ENCODE results near the gene DDIT3.
"Not testable (repeated sequence)": the region's sequence is repeated elsewhere in the genome, so short reads cannot be mapped to it uniquely, and the experiment has no call there.

The DDIT3 gene

DNA sequence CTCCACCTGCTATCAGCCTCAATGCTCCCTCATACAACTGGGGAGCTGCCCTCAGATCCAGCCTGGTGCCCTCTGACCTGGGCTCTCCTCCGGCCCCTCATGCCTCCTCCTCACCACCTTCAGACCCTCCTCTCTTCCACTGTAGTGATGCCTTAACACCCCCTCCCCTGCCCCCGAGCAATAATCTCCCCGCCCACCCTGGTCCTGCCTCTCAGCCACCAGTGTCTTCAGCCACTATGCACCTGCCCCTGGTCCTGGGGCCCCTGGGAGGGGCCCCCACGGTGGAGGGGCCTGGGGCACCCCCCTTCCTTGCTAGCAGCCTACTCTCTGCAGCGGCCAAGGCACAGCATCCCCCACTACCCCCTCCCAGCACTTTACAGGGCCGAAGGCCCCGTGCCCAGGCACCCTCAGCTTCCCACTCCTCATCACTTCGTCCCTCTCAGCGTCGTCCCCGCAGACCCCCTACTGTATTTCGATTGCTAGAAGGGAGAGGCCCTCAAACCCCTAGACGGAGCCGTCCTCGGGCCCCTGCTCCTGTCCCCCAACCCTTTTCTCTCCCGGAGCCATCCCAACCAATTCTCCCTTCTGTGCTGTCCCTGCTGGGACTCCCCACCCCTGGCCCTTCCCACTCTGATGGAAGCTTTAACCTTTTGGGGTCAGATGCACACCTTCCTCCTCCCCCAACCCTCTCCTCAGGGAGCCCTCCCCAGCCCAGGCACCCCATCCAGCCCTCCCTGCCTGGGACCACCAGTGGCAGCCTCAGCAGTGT lies 5.5 kb upstream of the DDIT3 start:
- no peak for DNase-seq (ENCODE audit: low read depth in 2 of 2)

DNA sequence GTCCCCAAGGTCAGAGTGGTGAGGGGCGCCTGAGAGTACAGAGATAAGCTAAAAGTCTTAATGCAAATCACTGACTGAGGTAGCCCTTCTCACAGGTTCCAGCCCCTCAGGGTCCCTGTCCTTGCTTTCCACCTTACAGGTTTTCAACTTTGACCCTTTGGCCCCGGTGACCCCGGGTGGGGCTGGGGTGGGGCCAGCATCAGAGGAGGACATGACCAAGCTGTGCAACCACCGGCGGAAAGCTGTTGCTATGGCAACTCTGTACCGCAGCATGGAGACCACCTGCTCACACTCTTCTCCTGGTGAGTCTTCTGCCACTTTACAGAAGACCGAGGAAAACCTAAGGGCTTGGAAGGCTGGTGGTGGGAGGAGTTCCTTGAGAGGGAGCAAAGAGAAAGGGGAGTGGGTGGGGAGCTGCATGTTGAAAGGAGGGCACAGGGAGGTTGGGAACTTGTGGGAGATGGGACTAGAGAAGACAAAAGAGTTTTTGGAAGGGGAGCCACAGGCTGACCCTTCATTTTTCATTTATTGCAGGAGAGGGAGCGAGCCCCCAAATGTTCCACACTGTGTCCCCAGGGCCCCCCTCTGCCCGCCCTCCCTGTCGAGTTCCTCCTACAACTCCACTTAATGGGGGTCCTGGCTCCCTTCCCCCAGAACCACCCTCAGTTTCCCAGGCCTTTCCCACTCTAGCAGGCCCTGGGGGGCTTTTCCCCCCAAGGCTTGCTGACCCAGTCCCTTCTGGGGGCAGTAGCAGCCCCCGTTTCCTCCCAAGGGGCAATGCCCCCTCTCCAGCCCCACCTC lies 4.7 kb upstream of the DDIT3 start:
- DNase-seq (ENCODE audit: low read depth in 2 of 2): no peak

DNA sequence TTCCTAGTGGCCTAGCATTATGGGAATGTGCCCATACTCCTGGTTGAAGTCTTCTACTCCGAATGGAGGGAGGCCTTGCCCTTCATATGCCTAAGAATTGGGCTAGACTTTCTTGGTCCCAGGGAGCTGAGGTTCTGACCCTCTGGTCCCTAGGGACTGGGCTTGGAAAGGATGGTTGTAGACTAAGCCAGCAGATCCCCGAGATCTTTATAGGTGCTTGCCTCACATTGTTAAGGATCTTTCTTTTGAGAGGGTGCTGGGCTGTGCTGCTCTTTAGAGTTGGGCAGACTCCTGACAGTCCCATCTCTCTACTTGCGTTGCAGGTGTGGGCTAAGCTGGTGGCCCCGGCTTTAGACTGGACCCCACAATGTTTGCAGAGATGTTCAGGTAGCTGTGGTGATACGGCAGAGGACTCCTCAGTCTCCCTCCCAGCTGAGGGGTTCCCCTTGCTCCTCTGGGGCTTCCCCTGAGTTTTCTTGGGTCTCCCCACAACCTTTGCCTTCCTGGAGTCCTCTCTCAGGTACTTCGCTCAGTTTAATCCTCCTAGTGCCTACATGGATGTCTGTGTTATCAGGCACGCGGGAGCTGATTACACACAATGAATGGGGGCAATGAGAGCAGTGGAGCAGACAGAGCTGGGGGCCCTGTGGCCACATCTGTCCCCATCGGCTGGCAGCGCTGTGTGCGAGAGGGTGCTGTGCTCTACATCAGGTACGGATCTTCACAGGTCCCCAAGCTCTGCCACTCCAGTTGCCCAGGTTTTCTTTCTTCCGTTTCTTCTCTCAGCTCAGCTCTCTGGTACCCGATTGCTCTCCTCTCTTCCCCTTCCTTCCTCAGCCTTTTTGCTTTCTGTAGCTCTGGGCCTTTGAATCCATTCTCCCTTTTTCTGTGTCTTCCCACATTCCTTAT lies 3.6 kb upstream of the DDIT3 start:
- DNase-seq (ENCODE audit: low read depth in 2 of 2): no peak

DNA sequence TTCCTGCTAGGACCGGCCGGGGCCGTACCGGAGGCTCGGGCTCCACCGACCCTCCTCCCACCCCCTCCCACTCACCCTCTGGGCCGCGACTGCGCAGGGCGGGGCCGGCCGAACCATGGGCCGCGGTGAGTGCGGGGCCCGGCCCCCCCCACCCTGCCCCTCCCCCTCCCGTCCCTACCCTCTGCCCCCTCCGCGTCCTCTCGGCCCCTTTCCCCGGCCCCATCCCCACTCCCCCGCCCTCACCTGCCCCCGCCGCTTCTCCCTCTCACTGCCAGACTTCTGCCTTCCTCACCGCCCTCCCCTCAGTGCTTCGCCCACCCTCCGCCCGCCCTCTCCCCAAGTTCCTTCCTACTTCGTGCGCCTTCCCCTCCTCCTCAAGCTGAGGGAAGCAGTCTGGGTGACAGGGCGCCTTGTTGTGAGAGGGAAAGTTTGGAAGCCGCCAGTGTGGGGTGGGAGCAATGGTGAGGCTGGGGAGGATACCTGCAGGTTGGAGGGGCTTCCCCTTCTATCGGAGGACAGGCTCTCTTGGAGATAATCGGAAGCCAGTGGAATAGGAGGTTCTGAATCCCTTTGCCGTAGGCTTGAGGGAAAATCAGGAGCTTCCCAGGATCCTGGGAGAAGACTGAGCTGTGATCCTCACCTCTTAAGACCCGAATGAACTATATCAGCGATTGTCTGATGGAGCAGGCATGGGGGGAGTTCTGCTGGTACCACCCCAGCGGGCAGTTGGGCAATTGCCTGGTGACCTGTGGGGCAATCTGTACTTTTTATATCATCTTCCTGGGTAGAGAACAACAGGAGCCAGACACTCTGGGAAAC lies 2.8 kb upstream of the DDIT3 start:
- DNase-seq (ENCODE audit: low read depth in 2 of 2): no peak

DNA sequence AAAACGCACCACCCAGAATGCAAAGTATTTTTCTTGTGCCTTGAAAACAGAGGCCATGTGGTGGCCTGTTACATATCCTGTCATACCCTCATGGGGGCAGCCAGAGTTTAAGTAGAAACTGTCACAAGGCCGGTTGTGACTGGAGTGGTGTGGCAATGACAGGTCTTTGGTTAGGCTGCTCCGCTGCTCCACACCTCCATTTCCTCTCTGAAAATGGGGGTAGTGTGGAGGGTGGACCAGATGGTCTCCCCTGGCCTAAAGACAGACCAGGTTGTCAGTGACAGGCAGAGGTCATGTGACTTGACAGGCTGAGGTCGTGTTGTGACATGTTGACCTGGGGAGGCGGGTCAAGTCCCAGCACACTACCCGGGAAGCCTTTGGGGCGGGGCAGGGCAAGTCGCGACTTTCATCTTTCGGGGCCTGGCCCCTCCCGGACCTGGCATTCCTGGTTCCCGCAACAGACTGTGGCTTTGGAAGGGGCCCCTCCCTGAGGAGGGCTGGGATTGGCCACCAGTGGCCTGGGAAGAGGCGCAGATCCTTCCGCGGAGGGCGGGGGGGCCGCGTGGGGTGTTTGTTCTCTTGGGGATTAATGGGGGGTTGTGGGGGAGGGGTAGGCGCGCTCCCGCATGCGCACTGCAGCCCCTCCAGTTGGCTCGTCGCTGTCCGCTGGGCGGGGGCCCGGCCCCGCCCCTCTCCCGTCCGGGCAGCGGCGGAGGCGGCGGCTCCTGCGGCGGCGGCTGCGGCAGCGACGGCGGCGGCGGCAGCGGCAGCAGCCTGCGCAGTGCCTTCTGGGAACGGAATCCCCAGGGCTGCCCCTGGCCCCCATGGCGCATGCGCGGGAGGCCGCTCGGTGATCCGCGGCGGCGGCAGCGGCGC lies 1.9 kb upstream of the DDIT3 start, which contains the start of gene MBD6:
Gene MBD6, plus strand, starts transcription at position 814 of the 876 bp plus-strand sequence. CDS start 1,480 bp downstream, outside the sequence.
- DNase-seq (ENCODE audit: low read depth in 2 of 2): peak; percentile 83 to 84

DNA sequence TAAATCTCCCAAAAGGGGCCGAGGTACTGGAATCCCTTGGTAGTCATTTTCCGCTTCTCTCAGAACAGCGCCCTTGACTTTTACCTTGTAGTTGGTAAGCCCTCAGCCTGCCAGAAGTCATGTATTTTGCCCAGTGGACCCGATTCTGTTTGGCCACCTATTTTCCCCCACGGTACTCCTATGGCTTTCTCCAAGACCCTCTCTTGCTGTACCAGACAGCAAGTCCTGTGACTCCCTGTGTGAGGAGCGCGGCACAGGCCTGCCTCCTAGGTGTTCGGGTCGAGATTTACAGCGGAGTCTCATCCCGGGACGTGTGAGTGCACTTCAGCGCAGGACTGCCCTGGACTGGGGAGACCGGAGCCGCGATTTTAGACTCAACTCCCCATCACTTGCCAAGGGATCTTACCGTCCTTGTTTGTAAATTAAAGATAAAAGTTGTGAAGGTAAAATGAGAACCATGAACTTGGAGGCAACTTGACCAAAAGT lies 1.3 kb upstream of the DDIT3 start:
- DNase-seq (ENCODE audit: low read depth in 2 of 2): no peak

DNA sequence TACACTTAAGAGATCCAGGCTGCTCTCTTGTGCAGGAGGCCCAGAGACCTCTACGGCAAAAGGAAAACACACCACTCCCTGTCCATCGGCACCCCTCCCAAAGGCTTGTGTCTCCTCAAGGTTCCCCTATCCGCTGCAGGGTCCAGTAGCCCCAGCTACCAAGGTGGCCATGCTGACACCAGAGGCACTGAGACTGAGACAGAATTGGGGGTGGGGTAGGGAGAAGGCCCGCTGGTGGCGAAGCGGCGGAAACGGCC lies 590 bp downstream of the DDIT3 start:
- no peak for DNase-seq (ENCODE audit: low read depth in 2 of 2)

DNA sequence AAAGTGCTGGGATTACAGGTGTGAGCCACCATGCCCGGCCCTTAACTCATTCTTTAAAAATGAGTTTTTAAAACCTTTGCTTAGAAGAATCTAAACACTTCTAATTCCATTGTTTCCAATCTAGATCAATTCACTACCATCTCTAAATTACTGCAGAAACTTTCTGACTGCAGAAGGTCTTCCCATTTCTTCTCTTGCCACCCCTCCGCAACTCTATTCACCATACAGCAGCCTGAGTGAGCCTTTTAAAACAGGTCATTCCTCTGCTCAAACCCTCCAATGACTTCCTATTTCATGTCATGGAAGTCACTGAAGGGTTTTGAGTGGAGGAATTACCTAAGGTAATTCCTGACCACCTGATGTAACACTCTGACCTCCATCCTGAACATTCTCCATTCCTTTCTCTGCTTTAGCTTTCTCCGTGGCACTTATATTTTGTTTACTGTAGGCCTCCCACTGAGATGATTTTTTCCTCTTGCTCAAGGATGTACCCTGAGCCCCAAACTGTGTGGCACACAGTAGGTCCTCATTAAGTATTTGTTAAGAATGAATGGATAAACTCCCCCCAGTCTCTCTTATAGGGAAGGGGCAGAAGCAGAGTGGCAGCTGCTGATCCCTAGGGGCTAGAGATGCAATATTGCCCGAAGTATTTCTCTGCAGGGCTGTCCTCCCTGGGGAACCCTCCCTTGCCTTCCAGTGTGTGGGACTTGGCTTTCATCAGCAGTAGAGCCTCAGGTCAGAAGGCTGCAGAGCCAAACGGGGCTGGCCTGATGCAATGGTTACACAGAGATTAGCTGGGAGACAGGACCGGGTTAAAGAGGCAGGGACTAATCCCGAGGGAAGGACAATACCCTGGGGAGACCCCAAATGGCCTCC lies 1.2 kb downstream of the DDIT3 start:
- no peak for DNase-seq (ENCODE audit: low read depth in 2 of 2)

DNA sequence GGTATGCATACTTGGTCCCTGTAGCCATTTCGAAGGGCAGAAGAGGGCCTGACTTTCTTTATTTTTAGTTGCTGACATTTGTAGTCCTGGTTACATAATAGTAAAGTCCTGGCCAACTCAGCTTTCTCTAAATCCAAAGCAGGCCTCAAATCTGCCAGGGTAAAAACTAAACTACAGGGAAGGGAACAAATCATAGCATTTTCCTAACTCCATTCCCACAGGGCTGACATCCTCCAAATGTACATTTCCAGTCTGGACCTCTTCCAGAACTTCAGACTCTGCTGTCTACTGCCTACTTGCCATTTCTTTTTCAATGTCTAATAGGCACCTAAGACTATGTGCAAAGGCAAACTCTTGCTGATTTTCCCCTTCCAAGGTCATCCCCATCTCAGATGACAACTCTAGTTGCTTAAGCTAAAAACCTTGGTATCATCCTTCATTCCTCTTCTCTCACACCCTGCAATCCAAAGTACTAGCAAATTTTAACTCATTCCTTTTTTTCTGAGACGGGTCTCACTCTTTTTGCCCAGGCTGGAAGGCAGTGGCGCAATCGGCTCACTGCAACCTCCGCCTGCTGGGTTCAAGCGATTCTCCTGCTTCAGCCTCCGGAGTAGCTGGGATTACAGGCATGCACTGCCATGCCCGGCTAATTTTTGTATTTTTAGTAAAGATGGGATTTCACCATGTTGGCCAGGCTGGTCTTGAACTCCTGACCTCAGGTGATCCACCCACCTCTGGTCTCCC lies 2.0 kb downstream of the DDIT3 start:
- DNase-seq (ENCODE audit: low read depth in 2 of 2): no peak

DNA sequence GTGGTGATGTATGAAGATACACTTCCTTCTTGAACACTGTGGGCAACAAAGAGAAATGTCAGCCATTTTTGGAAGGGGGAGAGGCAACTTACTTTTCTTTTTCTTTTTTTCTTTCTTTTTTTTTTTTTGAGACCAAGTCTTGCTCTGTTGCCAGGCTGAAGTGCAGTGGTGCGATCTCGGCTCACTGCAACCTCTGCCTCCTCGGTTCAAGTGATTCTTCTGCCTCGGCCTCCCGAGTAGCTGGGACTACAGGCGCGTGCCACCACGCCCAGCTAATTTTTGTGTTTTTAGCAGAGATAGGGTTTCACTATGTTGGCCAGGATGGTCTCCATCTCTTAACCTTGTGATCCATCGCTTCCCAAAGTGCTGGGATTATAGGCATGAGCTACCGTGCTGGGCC lies 2.6 kb downstream of the DDIT3 start:
- DNase-seq (ENCODE audit: low read depth in 2 of 2): not testable (repeated sequence)

DNA sequence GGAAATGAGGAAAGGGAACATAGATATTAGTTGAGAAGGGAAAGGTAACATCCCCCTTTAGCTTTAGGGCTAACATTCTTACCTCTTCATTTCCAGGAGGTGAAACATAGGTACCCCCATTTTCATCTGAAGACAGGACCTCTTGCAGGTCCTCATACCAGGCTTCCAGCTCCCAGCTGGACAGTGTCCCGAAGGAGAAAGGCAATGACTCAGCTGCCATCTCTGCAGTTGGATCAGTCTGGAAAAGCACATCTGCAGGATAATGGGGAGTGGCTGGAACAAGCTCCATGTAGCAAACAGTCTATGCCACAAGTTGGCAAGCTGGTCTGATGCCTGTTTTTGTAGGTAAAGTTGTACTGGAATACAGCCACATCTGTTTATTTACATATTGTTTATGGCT lies 3.1 kb downstream of the DDIT3 start:
- no peak for DNase-seq (ENCODE audit: low read depth in 2 of 2)

DNA sequence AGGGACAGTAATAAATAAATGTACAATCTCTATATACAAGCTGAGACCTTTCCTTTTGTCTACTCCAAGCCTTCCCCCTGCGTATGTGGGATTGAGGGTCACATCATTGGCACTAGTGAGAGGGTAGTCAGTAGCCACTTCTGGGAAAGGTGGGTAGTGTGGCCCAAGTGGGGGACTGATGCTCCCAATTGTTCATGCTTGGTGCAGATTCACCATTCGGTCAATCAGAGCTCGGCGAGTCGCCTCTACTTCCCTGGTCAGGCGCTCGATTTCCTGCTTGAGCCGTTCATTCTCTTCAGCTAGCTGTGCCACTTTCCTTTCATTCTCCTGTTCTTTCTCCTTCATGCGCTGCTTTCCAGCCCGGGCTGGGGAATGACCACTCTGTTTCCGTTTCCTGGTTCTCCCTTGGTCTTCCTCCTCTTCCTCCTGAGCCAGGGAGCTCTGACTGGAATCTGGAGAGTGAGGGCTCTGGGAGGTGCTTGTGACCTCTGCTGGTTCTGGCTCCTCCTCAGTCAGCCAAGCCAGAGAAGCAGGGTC lies 3.6 kb downstream of the DDIT3 start:
- DNase-seq (ENCODE audit: low read depth in 2 of 2): no peak

DNA sequence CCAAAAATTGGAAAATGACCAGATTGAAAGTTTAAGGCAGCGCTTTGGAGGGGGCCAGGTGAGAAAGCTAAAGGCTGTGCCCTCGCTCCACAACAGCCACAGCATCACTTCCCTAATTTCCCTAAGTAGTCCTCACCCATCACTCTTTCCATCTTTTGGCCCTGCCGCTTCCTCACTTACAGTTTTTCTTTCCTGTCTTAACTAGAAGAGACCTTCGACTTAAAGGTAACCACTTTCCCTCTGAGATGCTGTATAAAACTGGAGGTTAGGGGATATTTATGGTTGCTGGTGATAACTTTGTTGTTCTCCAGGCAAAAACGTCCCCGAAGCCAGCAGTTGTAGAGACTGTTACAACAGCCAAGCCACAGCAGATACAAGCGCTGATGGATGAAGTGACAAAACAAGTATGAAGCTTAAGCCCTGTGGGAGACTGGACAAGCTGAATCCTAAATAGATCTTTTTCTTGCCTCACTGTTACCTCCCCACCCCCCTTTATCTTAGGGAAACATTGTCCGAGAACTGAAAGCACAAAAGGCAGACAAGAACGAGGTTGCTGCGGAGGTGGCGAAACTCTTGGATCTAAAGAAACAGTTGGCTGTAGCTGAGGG lies 4.3 kb downstream of the DDIT3 start:
- DNase-seq (ENCODE audit: low read depth in 2 of 2): no peak

DNA sequence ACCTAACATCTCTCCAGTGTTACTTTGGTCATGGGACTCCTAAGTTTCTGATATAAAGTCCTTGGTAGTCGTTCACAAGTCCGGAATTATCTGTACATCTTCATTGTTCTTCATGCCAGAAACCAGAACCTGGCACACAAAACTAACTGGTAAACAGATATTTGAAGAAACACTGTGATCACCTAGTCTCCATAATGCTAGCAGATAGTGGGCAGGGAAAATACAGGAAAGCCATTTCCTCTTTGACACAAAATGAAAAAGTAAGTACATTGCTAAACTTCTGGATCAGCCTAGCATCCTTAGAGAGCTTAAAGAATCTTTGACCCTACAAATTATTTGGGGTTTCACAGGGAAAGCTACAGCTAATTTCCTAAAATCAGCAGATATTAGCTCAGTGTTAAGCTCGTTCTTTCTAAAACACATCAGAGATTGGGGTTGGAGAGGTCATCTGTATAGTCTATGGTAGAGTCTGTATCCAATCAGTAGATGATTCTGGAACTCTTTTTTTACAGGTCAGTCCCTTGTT lies 4.8 kb downstream of the DDIT3 start:
- DNase-seq (ENCODE audit: low read depth in 2 of 2): no peak

DNA sequence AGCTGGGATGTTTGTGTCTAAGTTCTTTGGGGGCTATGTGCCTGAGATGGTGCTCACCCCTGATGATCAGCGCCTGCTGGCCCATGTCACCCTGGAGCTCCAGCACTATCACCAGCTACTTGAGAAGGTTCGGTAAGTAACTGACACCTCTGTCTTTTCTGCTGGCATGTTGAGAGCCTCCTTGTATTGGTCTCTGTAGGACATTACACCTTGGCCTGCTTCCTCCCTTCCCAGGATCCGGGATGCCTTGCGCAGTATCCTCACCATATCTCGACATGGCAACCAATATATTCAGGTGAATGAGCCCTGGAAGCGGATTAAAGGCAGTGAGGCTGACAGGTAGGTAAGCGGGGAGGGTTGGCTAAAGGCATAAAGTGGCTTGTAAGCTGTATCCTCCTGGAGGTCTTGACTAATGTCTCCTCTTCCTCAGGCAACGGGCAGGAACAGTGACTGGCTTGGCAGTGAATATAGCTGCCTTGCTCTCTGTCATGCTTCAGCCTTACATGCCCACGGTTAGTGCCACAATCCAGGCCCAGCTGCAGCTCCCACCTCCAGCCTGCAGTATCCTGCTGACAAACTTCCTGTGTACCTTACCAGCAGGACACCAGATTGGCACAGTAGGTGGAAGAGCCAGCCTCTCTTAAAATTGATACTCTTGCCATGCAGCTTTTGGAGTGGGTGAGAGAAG lies 5.5 kb downstream of the DDIT3 start:
- DNase-seq (ENCODE audit: low read depth in 2 of 2): no peak

DNA sequence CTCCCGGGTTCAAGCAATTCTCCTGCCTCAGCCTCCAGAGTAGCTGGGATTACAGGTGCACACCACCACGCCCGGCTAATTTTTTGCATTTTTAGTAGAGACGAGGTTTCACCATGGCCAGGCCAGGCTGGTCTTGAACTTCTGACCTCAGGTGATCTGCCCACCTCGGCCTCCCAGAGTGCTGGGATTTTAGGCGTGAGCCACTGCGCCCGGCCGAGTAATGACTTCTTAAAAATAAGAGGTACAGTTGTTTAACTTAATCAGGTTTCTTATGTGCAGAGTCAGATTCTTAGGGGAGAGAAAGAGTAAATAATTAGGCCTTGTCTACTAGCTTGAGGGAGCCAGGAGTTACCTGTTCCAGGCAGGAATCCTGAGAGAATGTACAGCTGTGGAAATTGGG lies 6.1 kb downstream of the DDIT3 start:
- not testable (repeated sequence) for DNase-seq (ENCODE audit: low read depth in 2 of 2)

DNA sequence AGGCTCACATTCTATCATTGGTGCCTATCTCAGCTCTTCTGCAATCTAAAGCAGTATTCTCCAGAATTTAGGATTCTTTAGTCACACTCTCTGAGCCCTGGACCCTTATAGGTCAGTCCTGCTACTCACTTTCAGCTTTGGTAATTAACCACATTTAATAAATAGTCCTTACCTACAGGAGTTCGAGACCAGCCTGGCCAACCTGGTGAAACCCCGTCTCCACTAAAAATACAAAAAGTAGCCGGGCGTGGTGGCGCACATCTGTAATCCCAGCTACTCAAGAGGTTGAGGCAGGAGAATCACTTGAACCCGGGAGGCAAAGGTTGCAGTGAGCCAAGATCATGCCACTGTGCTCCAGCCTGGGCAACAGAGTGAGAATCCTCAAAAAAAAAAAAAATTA lies 6.6 kb downstream of the DDIT3 start:
- not testable (repeated sequence) for DNase-seq (ENCODE audit: low read depth in 2 of 2)
